ENCODE data around the gene STRIP1. TPM values are rescaled to one million over a fixed set of nuclear protein-coding genes. Genes with fewer than 3 reads are reported as not detected.

The STRIP1 gene
- total RNA-seq, 2 donors from 2014 or later: 14.6 to 19.1 TPM

- Histone ChIP-seq H3K9me3 (no peaks in the 10 kb centered on the region), H3K4me3 (no peak overlapping the region), H3K4me1 (peaks cover 0 to 31% of the 10 kb centered on the region in 2 donors), H3K36me3 (no peaks in the 10 kb centered on the region), H3K27ac (no peak overlapping the region), H3K27me3 (peaks cover 31 to 35% of the 10 kb centered on the region in 2 donors)
- no peak for DNase-seq (ENCODE audit: low spot score)
- no peak for TF ChIP-seq CTCF (IDR thresholded peaks at IDR 0.05)
Measured at GRCh38 chr1:110067479-110067892, 33.1 kb downstream of the STRIP1 start.

GRCh38 chr1:110067893-110068645 lies 33.6 kb downstream of the STRIP1 start:
- peaks cover 31 to 35% of the 10 kb centered on the region in 2 donors for H3K27me3 ChIP-seq
- no peak overlapping the region for H3K27ac ChIP-seq
- H3K4me3 ChIP-seq: peak overlapping the region in 1 of 2 donors; percentile 2
- no peak for DNase-seq (ENCODE audit: low spot score)
- H3K4me1 ChIP-seq: peaks cover 0 to 31% of the 10 kb centered on the region in 2 donors
- H3K9me3 ChIP-seq: no peaks in the 10 kb centered on the region
- no peaks in the 10 kb centered on the region for H3K36me3 ChIP-seq
- TF ChIP-seq CTCF (IDR thresholded peaks at IDR 0.05): no peak

GRCh38 chr1:110068646-110069403 lies 34.4 kb downstream of the STRIP1 start:
- TF ChIP-seq CTCF (IDR thresholded peaks at IDR 0.05): no peak

GRCh38 chr1:110069404-110070281 lies 35.2 kb downstream of the STRIP1 start:
- H3K36me3 ChIP-seq: no peaks in the 10 kb centered on the region
- H3K4me3 ChIP-seq: peak overlapping the region in 1 of 2 donors; percentile 32
- H3K27me3 ChIP-seq: peaks cover 31 to 35% of the 10 kb centered on the region in 2 donors
- no peak for DNase-seq (ENCODE audit: low spot score)
- H3K27ac ChIP-seq: no peak overlapping the region
- no peaks in the 10 kb centered on the region for H3K9me3 ChIP-seq
- peaks cover 0 to 31% of the 10 kb centered on the region in 2 donors for H3K4me1 ChIP-seq
- TF ChIP-seq CTCF (IDR thresholded peaks at IDR 0.05): no peak

More at GRCh38 chr1:110068646-110069403, 34.4 kb downstream of the STRIP1 start:
- no peaks in the 10 kb centered on the region for H3K36me3 ChIP-seq
- H3K4me3 ChIP-seq: peak overlapping the region in 1 of 2 donors; percentile 2
- peaks cover 0 to 31% of the 10 kb centered on the region in 2 donors for H3K4me1 ChIP-seq
- DNase-seq (ENCODE audit: low spot score): no peak
- no peaks in the 10 kb centered on the region for H3K9me3 ChIP-seq
- H3K27me3 ChIP-seq: peaks cover 31 to 35% of the 10 kb centered on the region in 2 donors
- no peak overlapping the region for H3K27ac ChIP-seq

- Histone ChIP-seq H3K27me3 (peaks cover 31 to 35% of the 10 kb centered on the region in 2 donors), H3K36me3 (no peaks in the 10 kb centered on the region), H3K4me3 (peak overlapping the region in 1 of 2 donors; percentile 32), H3K27ac (no peak overlapping the region), H3K4me1 (peaks cover 0 to 31% of the 10 kb centered on the region in 2 donors), H3K9me3 (no peaks in the 10 kb centered on the region)
- no peak for TF ChIP-seq CTCF (IDR thresholded peaks at IDR 0.05)
- DNase-seq (ENCODE audit: low spot score): no peak
Measured at GRCh38 chr1:110070282-110070669, 35.9 kb downstream of the STRIP1 start.
